ENCODE measurements around the gene NUTF2. TPM values are rescaled to one million over a fixed set of nuclear protein-coding genes. Genes with fewer than 3 reads are reported as not detected.

Gene NUTF2
- total RNA-seq, 1 experiment from 2014 or later = 200 TPM

GRCh38 chr16:67892899-67893742 is 46.4 kb downstream of the NUTF2 start, which contains the start of gene PSKH1 (continued):
- TF ChIP-seq PRDM15 (CRISPR knock-in tag; IDR thresholded peaks at IDR 0.05) = no peak; the same call in 1 of the 2 replicates

- no peaks in the 10 kb centered on the region for H3K36me3 Mint-ChIP-seq
- H3K4me1 Mint-ChIP-seq = peaks cover 15% of the 10 kb centered on the region
- peak overlapping the region; percentile 97 for H3K4me3 Mint-ChIP-seq
- DNase-seq (ENCODE audit: low spot score) = peak; percentile 53
- TF ChIP-seq SP1 (CRISPR knock-in tag; conservative IDR thresholded peaks at IDR 0.05) = no peak
- TF ChIP-seq ZNF219 (CRISPR knock-in tag; IDR thresholded peaks at IDR 0.05; ENCODE audit: borderline replicate concordance) = no peak
- 0 out of 2 replicates have a peak, but pooled peaks have one; percentile 6 for TF ChIP-seq ZNF263 (CRISPR knock-in tag; IDR thresholded peaks at IDR 0.05; ENCODE audit: low read depth)
- TF ChIP-seq USF1 (CRISPR knock-in tag; IDR thresholded peaks at IDR 0.05) = no peak
- TF ChIP-seq E2F1 (CRISPR knock-in tag; IDR thresholded peaks at IDR 0.05) = no peak
- no peak for TF ChIP-seq TCF7 (CRISPR knock-in tag; IDR thresholded peaks at IDR 0.05; ENCODE audit: low read depth)
- TF ChIP-seq IRF2 (CRISPR knock-in tag; IDR thresholded peaks at IDR 0.05; ENCODE audit: borderline replicate concordance, low read depth) = no peak
- TF ChIP-seq ELF4 (CRISPR knock-in tag; IDR thresholded peaks at IDR 0.05; ENCODE audit: low read depth) = no peak
- H3K9me3 Mint-ChIP-seq = no peaks in the 10 kb centered on the region
- ATAC-seq = no peak
- CTCF ChIA-PET = interaction anchor here (0.8 to 3.5 kb wide), 4 partner anchors 10 to 172 kb away, joined by 3 to 34 read pairs (median 4); partner anchors contain the start of genes NRN1L and NUTF2
- no peaks in the 10 kb centered on the region for H3K27me3 Mint-ChIP-seq (ENCODE audit: low read depth)
- POLR2A ChIA-PET = interaction anchor here (0.6 to 2.3 kb wide), 5 partner anchors 10 to 85 kb away, joined by 3 to 9 read pairs (median 4); partner anchors contain the start of gene NRN1L
- H3K27ac Mint-ChIP-seq = peak overlapping the region; percentile 99
Observed at GRCh38 chr16:67893743-67894399, 47.1 kb downstream of the NUTF2 start.

GRCh38 chr16:67897231-67897630 is 50.5 kb downstream of the NUTF2 start:
- no peak for DNase-seq (ENCODE audit: low spot score)
- Mint-ChIP-seq H3K27ac (peak overlapping the region; percentile 52; the same call in 1 of the 2 replicates), H3K36me3 (no peaks in the 10 kb centered on the region), H3K9me3 (no peaks in the 10 kb centered on the region), H3K27me3 (ENCODE audit: low read depth) (no peaks in the 10 kb centered on the region), H3K4me3 (no peak overlapping the region), H3K4me1 (peaks cover 14% of the 10 kb centered on the region)
- ChIA-PET CTCF (interaction anchor here (1.4 to 3.2 kb wide), 4 partner anchors 13 to 234 kb away, joined by 3 to 15 read pairs (median 6); partner anchors contain the start of gene NRN1L), POLR2A (interaction anchor here (0.6 kb wide), 1 partner anchor 215 kb away, joined by 5 read pairs; no protein-coding TSS in a partner anchor)
- no peak for TF ChIP-seq FOXP1 (CRISPR knock-in tag; IDR thresholded peaks at IDR 0.05; ENCODE audit: borderline replicate concordance)
- TF ChIP-seq E2F1 (CRISPR knock-in tag; IDR thresholded peaks at IDR 0.05) = no peak
- TF ChIP-seq NFE2L1 (CRISPR knock-in tag; IDR thresholded peaks at IDR 0.05) = no peak
- TF ChIP-seq ZNF512 (CRISPR knock-in tag; IDR thresholded peaks at IDR 0.05; ENCODE audit: borderline replicate concordance) = no peak
- no peak for TF ChIP-seq ATF6 (CRISPR knock-in tag; IDR thresholded peaks at IDR 0.05)
- TF ChIP-seq RORB (CRISPR knock-in tag; IDR thresholded peaks at IDR 0.05) = no peak
- no peak for TF ChIP-seq SMAD4 (CRISPR knock-in tag; IDR thresholded peaks at IDR 0.05)
- TF ChIP-seq ELF4 (CRISPR knock-in tag; IDR thresholded peaks at IDR 0.05; ENCODE audit: low read depth) = no peak
- no peak for TF ChIP-seq ZNF232 (CRISPR knock-in tag; IDR thresholded peaks at IDR 0.05)
- no peak for TF ChIP-seq EMX1 (CRISPR knock-in tag; IDR thresholded peaks at IDR 0.05)
- no peak for TF ChIP-seq CDX4 (CRISPR knock-in tag; IDR thresholded peaks at IDR 0.05; ENCODE audit: borderline replicate concordance)
- ATAC-seq = no peak

Measured in WTC11 (cell line).